ENCODE data around the gene TRIM46.
"Not testable (repeated sequence)": the region's sequence is repeated elsewhere in the genome, so short reads cannot be mapped to it uniquely, and the experiment has no call there.

Gene TRIM46

DNA sequence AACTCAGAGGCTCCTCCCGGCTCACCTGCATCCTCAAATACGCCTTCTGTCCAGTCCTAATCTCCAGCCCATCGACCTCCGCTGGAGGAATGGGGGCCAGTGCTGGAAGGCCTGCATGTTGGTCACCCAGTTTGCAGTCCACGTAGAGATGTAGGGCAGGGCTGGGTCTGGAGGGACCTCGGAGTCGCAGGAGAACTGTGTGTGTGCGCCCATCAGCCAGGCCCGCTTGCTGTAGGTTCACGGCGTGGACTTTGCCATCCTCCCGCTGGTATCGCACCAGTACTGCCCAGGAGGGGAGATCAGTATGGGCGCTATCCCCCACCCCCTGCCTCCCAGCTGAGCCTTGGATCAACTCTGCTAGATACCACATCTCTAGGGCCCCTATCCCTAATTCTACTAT lies 31.4 kb downstream of the TRIM46 start:
- H3K4me1 ChIP-seq (ENCODE audit: control insufficient read depth in 5 of 5, insufficient read depth in 5 of 5, low read length in 5 of 5): peaks cover 8 to 28% (median 28%) of the 10 kb centered on the region in 5 donors
- peaks cover 0 to 12% (median 6%) of the 10 kb centered on the region in 5 donors for H3K36me3 ChIP-seq (ENCODE audit: control insufficient read depth in 5 of 5, insufficient read depth in 5 of 5, low read length in 5 of 5)
- no peak overlapping the region for H3K4me3 ChIP-seq (ENCODE audit: low read depth in 1 of 5, low read length in 5 of 5)
- no peak overlapping the region for H3K27ac ChIP-seq (ENCODE audit: low read depth, low read length)
- H3K9me3 ChIP-seq (ENCODE audit: control insufficient read depth in 5 of 5, low read length in 5 of 5): no peaks in the 10 kb centered on the region
- no peak overlapping the region for H3K9ac ChIP-seq (ENCODE audit: low read length in 5 of 5)
- H3K27me3 ChIP-seq (ENCODE audit: control insufficient read depth in 5 of 5, insufficient read depth in 4 of 5, low read length in 5 of 5): no peaks in the 10 kb centered on the region

DNA sequence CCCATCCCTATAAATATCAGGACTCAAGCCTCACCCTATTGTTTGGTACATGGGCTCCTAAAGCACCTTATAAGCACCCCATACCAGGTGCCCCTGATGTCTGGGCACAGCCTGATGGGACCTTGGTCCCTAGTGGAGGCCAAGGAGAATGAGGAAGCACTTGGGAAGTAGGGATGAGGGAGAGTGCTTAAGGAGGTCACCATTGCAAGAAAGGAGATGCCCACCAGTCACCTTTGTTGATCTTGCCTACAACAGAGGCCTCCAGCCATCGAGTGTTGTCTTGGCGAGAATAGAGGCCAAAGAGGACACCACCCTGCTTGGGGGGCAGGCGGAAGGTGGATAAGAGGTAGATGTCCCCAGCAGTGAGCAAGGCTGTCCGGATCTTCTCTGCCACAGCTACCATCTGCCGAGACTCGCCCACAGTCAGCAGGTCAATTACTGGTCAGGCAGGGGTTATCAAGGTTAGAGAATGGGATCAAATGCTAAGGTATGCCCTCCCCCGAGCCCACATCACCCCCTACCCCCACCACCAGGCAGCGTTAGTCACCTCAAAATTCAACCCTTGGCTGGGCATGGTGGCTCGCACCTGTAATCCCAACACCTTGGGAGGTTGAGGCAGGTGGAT lies 32.4 kb downstream of the TRIM46 start:
- Histone ChIP-seq H3K4me1 (ENCODE audit: control insufficient read depth in 5 of 5, insufficient read depth in 5 of 5, low read length in 5 of 5) (peaks cover 8 to 30% (median 28%) of the 10 kb centered on the region in 5 donors), H3K27me3 (ENCODE audit: control insufficient read depth in 5 of 5, insufficient read depth in 4 of 5, low read length in 5 of 5) (no peaks in the 10 kb centered on the region), H3K4me3 (ENCODE audit: low read depth in 1 of 5, low read length in 5 of 5) (no peak overlapping the region), H3K9me3 (ENCODE audit: control insufficient read depth in 5 of 5, low read length in 5 of 5) (no peaks in the 10 kb centered on the region), H3K36me3 (ENCODE audit: control insufficient read depth in 5 of 5, insufficient read depth in 5 of 5, low read length in 5 of 5) (peaks cover 0 to 9% (median 3%) of the 10 kb centered on the region in 5 donors), H3K27ac (ENCODE audit: low read depth, low read length) (no peak overlapping the region), H3K9ac (ENCODE audit: low read length in 5 of 5) (no peak overlapping the region)

DNA sequence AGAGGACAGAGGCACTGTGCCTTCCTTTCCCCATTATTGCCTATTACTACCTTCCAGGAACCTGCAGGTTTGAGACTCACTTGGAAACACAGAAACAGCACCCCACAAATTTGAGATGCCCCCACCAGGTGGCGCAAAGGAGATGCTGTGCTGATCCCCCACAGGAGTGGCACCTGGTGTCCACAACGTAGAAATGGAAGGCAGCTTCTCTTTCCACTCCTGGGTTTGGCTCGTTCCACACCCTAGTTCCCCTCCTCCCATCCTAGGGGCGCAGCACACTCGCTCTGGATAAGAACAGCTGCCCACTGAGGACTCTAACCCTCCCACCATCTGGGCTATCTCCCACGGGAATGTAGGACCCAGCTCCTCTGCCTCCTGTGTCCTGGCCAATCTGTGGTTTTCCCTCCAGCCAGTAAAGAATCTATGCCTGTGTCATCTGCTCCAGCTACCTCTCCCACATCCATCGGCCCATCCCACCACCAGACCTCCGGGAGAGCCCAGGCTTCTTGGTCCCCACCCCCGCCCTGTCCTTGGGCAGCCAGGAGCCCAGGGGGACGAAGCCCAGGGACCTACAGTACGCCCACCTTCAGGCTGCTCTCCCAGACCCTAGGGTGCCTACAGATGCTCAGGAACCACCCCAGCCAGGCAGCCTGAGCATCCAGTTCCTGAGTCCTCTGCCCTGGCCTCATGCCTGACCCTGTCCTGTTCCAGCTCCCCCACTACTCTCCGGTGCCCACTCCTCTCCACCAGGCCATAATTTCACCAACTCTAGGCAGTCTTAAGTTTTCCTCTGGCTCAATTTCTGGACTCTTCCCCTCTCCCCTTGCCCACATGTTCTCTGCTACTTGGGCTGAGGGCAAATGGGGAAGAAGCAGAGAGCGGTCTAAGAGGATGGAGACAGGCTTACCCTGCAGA lies 33.5 kb downstream of the TRIM46 start:
- Histone ChIP-seq H3K4me1 (ENCODE audit: control insufficient read depth in 5 of 5, insufficient read depth in 5 of 5, low read length in 5 of 5) (peaks cover 8 to 30% (median 28%) of the 10 kb centered on the region in 5 donors), H3K36me3 (ENCODE audit: control insufficient read depth in 5 of 5, insufficient read depth in 5 of 5, low read length in 5 of 5) (peaks cover 0 to 19% (median 5%) of the 10 kb centered on the region in 5 donors), H3K27me3 (ENCODE audit: control insufficient read depth in 5 of 5, insufficient read depth in 4 of 5, low read length in 5 of 5) (no peaks in the 10 kb centered on the region), H3K4me3 (ENCODE audit: low read depth in 1 of 5, low read length in 5 of 5) (peak overlapping the region; percentile 56 to 94 (median 71)), H3K27ac (ENCODE audit: low read depth, low read length) (peak overlapping the region; percentile 99), H3K9ac (ENCODE audit: low read length in 5 of 5) (peak overlapping the region in 4 of 5 donors; percentile 40 to 78 (median 54)), H3K9me3 (ENCODE audit: control insufficient read depth in 5 of 5, low read length in 5 of 5) (no peaks in the 10 kb centered on the region)

DNA sequence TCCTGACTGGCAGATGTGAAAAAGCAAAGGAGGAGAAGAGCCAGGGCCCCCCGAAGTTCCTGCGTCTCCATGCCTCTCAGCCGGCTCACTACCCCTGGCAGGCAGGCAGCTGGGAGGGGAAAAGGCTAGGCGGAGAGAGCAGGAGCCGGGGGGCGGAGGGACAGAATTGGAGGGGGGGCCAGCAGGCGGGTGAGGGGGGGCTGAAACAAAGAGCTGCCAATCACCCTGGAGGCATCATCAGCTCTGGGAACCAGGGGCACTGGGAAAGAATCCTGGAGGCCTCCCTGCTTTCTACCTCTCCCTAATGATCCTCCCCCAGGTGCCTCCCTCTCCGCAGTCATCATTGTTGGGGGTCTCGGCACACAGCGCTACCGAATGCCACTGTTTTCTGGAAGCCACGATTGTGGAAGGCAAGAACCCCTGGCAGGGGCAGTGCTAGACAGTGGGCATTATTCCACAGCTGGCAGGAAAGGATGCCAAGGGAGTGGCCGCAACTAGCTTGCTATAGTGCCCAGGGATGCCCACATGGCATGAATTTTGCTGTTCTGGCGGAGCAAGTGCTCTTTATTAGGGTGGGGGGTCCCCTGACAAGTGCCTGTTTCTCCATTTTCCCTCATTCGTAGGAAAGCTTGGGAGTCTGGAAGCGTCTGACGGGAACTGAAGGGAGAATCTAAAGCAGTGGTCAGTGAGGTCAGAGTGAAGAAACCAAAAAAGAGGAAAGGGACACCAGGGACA lies 34.3 kb downstream of the TRIM46 start, which contains the start of gene THBS3:
Gene THBS3, minus strand, starts transcription at position 92 of the 735 bp plus-strand sequence. Its CDS starts 21 bp downstream, at position 71.
- Histone ChIP-seq H3K27ac (ENCODE audit: low read depth, low read length) (peak within 1 kb of the TSS; percentile 99), H3K9ac (ENCODE audit: low read length in 5 of 5) (peak within 1 kb of the TSS; percentile 90 to 97 (median 94)), H3K4me1 (ENCODE audit: control insufficient read depth in 5 of 5, insufficient read depth in 5 of 5, low read length in 5 of 5) (peaks cover 8 to 30% (median 28%) of the 10 kb centered on the region in 5 donors), H3K9me3 (ENCODE audit: control insufficient read depth in 5 of 5, low read length in 5 of 5) (no peaks in the 10 kb centered on the region), H3K36me3 (ENCODE audit: control insufficient read depth in 5 of 5, insufficient read depth in 5 of 5, low read length in 5 of 5) (peaks cover 0 to 26% (median 5%) of the 10 kb centered on the region in 5 donors), H3K4me3 (ENCODE audit: low read depth in 1 of 5, low read length in 5 of 5) (peak within 1 kb of the TSS; percentile 74 to 97 (median 78)), H3K27me3 (ENCODE audit: control insufficient read depth in 5 of 5, insufficient read depth in 4 of 5, low read length in 5 of 5) (no peaks in the 10 kb centered on the region)

DNA sequence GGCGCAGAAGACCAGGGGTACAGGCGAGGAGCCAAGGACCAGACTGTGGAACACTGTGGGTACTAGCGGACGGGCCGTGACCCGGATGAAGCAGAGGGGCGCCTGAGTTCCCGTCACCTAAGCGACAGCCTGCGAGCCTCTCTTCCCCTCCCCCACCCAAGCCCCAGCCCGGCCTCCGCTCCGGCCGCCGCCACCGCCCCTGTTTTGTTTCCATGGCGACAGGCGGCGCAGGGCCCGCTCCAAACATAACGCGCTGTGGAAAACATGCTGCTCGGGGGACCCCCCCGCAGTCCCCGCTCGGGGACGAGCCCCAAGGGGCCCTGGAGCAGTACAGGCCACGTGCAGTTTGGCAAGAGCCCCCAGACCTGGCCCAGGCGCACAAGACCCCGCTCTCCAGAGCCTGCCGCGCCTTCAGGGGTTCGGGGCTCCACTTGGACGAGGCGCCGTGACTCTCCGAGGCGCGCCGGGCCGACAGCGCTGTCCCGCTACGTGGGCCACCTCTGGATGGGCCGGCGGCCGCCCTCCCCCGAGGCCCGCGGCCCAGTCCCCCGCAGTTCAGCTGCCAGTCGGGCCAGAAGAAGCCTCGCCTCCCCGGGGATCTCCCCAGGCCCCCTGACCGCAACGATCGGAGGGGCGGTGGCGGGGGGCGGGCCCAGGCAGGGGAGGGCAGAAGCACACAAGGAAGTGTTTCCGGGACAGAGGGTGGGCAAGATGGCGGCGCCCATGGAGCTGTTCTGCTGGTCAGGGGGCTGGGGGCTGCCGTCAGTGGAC lies 35.1 kb downstream of the TRIM46 start, which contains the start of gene MTX1:
Gene MTX1, plus strand, starts transcription at position 155 of the 771 bp plus-strand sequence. Its CDS starts 110 bp downstream, at position 265.
- Histone ChIP-seq H3K4me3 (ENCODE audit: low read depth in 1 of 5, low read length in 5 of 5) (peak within 1 kb of the TSS; percentile 78 to 97 (median 94)), H3K4me1 (ENCODE audit: control insufficient read depth in 5 of 5, insufficient read depth in 5 of 5, low read length in 5 of 5) (peaks cover 8 to 30% (median 28%) of the 10 kb centered on the region in 5 donors), H3K9ac (ENCODE audit: low read length in 5 of 5) (peak within 1 kb of the TSS; percentile 90 to 97 (median 94))

DNA sequence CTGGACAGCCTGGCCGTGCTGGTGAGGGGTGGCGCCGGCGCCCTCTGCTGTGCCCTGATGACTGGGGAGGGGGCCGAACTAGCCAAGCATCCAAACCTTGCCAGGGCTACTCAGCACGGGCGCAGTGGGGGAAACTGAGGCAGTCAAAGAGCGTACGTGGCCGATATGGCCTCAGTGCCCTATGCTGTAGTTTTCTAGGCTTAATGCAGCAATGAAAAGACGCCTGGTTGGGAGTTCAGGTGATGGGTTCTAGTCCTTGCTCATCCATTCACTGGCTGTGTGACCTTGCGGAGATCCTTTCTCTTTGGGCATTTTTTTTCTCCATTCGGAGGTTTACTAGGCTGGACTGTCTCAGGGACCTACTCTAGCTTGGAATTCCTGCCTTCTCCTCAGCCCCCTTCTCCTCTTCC lies 35.7 kb downstream of the TRIM46 start:
- peak overlapping the region; percentile 78 to 97 (median 94) for H3K4me3 ChIP-seq (ENCODE audit: low read depth in 1 of 5, low read length in 5 of 5)
- H3K27ac ChIP-seq (ENCODE audit: low read depth, low read length): peak overlapping the region; percentile 99
- H3K9ac ChIP-seq (ENCODE audit: low read length in 5 of 5): peak overlapping the region; percentile 66 to 97 (median 92)
- peaks cover 0 to 26% (median 5%) of the 10 kb centered on the region in 5 donors for H3K36me3 ChIP-seq (ENCODE audit: control insufficient read depth in 5 of 5, insufficient read depth in 5 of 5, low read length in 5 of 5)
- H3K9me3 ChIP-seq (ENCODE audit: control insufficient read depth in 5 of 5, low read length in 5 of 5): no peaks in the 10 kb centered on the region
- no peaks in the 10 kb centered on the region for H3K27me3 ChIP-seq (ENCODE audit: control insufficient read depth in 5 of 5, insufficient read depth in 4 of 5, low read length in 5 of 5)
- peaks cover 8 to 30% (median 28%) of the 10 kb centered on the region in 5 donors for H3K4me1 ChIP-seq (ENCODE audit: control insufficient read depth in 5 of 5, insufficient read depth in 5 of 5, low read length in 5 of 5)

More for the DNA sequence above, 35.1 kb downstream of the TRIM46 start, which contains the start of gene MTX1:
- no peaks in the 10 kb centered on the region for H3K27me3 ChIP-seq (ENCODE audit: control insufficient read depth in 5 of 5, insufficient read depth in 4 of 5, low read length in 5 of 5)
- peak within 1 kb of the TSS; percentile 99 for H3K27ac ChIP-seq (ENCODE audit: low read depth, low read length)
- peaks cover 0 to 26% (median 5%) of the 10 kb centered on the region in 5 donors for H3K36me3 ChIP-seq (ENCODE audit: control insufficient read depth in 5 of 5, insufficient read depth in 5 of 5, low read length in 5 of 5)
- no peaks in the 10 kb centered on the region for H3K9me3 ChIP-seq (ENCODE audit: control insufficient read depth in 5 of 5, low read length in 5 of 5)

DNA sequence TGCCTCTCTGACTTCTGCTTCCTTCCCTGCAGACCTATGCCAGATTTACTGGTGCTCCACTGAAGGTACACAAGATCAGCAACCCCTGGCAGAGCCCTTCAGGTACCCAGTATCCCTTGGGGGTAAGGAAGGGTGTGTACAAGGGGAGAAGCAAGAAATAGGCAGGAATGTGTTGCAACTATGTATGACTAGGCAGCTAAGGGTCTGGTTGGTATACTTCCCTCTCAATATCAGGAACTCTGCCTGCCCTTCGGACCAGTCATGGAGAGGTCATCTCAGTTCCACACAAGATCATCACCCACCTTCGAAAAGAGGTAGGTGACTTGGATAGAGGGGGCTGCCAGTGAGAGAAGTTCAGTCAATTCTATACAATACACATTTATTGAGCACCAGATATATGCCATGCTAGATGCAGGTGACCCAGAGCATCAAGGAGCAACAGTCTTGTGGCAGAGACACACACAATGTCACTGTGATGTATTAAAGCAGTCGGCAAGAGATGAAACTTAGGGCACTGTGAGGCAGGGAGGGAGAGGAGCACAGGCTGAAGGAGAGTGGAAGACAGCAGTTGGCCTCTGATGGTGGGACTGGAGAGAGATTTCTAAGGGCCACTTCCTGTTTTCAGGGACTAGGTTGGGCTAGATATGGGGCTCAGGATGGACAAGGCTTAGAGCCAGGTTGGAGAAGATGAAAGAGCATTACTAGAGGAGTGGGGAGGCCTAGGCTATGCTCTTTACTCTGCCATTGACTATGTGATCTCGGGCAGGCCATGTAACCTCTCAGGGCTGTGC lies 36.9 kb downstream of the TRIM46 start:
- H3K9me3 ChIP-seq (ENCODE audit: control insufficient read depth in 5 of 5, low read length in 5 of 5): no peaks in the 10 kb centered on the region
- no peak overlapping the region for H3K9ac ChIP-seq (ENCODE audit: low read length in 5 of 5)
- peaks cover 0 to 33% (median 5%) of the 10 kb centered on the region in 5 donors for H3K36me3 ChIP-seq (ENCODE audit: control insufficient read depth in 5 of 5, insufficient read depth in 5 of 5, low read length in 5 of 5)
- H3K4me1 ChIP-seq (ENCODE audit: control insufficient read depth in 5 of 5, insufficient read depth in 5 of 5, low read length in 5 of 5): peaks cover 8 to 30% (median 28%) of the 10 kb centered on the region in 5 donors
- H3K27ac ChIP-seq (ENCODE audit: low read depth, low read length): no peak overlapping the region
- no peak overlapping the region for H3K4me3 ChIP-seq (ENCODE audit: low read depth in 1 of 5, low read length in 5 of 5)
- no peaks in the 10 kb centered on the region for H3K27me3 ChIP-seq (ENCODE audit: control insufficient read depth in 5 of 5, insufficient read depth in 4 of 5, low read length in 5 of 5)

DNA sequence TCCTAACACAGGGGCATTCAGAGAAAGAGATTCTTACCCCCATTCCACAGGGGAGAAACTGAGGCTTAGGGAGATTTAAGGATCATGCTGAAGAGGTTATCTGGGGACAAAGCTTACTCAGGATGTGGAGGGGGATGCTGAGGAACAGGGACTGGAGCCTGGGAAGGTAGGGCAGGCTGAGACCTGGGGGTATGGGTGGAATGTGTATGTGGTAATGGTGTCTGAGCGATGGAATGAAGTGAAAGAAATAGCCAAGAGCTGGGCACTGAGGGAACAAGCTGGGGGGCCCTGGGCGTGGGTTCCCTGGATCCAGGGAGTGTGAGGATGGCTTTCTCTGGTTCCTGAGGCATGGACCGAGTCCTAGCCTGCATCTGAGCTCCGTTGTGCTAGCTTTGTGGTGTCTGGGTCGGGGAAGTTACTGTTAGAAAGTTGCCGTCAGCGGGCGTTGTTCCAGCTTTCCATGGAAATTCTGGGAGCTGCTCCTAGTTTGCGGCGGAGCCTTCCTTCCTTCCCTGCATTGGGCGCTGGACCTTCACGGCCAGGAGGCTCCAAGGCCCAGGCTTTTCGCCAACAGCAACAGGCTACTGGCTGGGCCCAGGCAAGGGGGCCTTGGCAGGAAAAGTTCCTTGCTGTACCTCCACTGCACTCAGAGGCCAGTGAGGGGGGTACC lies 37.9 kb downstream of the TRIM46 start:
- not testable (repeated sequence) for H3K9me3 ChIP-seq (ENCODE audit: control insufficient read depth in 5 of 5, low read length in 5 of 5); H3K27ac ChIP-seq (ENCODE audit: low read depth, low read length); H3K27me3 ChIP-seq (ENCODE audit: control insufficient read depth in 5 of 5, insufficient read depth in 4 of 5, low read length in 5 of 5); H3K9ac ChIP-seq (ENCODE audit: low read length in 5 of 5); H3K4me3 ChIP-seq (ENCODE audit: low read depth in 1 of 5, low read length in 5 of 5)
- peaks cover 8 to 30% (median 28%) of the 10 kb centered on the region in 5 donors for H3K4me1 ChIP-seq (ENCODE audit: control insufficient read depth in 5 of 5, insufficient read depth in 5 of 5, low read length in 5 of 5)
- H3K36me3 ChIP-seq (ENCODE audit: control insufficient read depth in 5 of 5, insufficient read depth in 5 of 5, low read length in 5 of 5): peaks cover 0 to 40% (median 5%) of the 10 kb centered on the region in 5 donors
